Peyer's patch (tissue), 4 donors: ENCODE data around the gene S100A11.

Experiments
- CTCF ChIP-seq, 6 experiments: fragments of 450-650 bp in 4 of 6; fragments of 200-600 bp in 2 of 6; sonication (generic) in 1 of 6; IDR thresholded peaks; one replicate each; pipeline ENCODE4 v1.5.1; 2017 to 2019; ENCODE audit warnings: antibody characterized with exemption in 6 of 6, mild to moderate bottlenecking in 3 of 6, moderate library complexity in 1 of 6
- POLR2A ChIP-seq, 2 donors: fragments of 450-650 bp; IDR thresholded peaks; one replicate each; pipeline ENCODE4 v1.5.1; 2017; ENCODE audit warnings: antibody characterized with exemption in 2 of 2, mild to moderate bottlenecking in 2 of 2, moderate library complexity in 2 of 2

DNA sequence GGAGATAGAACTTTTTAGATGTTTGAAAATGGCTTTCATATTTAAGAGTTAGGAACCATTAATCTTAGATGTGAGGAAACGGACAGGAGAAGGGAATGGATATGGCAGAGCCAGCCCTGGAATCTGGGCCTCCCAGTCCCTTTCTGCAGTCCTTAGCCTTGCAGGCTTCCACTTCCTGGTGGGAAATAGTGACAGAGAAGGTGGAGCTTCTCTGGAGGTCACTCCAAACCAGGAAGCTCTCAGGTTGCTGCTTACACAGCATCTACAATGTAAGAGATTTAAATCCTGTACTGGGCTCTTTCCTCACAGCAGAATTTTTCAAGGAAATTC, 2.5 kb downstream of the S100A11 start:
- TF ChIP-seq CTCF (IDR thresholded peaks at IDR 0.05), result no peak
- no peak for TF ChIP-seq POLR2A (IDR thresholded peaks at IDR 0.05)
